ENCODE results near the gene PLCD3.

The PLCD3 gene

GRCh38 chr17:45098869-45099616 is 33.3 kb downstream of the PLCD3 start:
- peak; percentile 23 for FAIRE-seq

DNA sequence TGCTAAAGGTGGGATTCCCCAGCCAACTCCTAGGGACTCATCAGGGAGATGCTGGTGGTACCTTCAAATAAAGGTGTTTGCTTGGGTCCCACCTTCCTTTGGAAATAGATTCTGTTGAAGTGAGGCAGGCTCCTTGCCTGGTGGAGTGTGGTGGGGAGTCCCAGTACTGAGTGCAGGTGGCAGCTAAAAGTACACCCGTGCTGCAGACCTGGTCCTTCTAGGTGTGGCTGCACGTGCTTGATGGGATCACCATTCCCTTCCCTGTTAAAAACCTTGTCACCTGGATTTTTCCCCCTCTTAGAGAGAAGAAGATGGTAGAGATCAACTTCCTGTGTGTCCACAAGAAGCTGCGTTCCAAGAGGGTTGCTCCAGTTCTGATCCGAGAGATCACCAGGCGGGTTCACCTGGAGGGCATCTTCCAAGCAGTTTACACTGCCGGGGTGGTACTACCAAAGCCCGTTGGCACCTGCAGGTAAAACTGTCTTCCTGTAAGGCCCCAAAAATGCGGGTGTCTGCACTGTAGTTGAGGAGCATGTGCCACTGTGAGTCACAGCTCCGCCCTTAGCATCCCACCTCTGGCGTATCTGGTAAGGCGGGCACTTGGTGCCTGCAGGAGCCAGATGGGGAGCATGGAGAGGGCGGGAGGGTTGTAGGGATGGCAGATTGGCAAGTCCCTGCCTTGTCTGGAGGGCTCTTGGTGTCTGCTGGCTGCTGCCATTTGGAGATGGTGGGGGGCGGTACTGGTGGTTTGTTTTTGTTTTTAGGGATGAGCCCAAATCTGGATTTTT is 34.0 kb downstream of the PLCD3 start:
- no peak for FAIRE-seq

GRCh38 chr17:45096926-45097325 is 35.4 kb downstream of the PLCD3 start:
- no peak for FAIRE-seq

- no peak for FAIRE-seq
These were observed 36.2 kb downstream of the PLCD3 start for GRCh38 chr17:45096141-45096540.

- FAIRE-seq = no peak
These were observed 38.7 kb downstream of the PLCD3 start for GRCh38 chr17:45093444-45094110.

DNA sequence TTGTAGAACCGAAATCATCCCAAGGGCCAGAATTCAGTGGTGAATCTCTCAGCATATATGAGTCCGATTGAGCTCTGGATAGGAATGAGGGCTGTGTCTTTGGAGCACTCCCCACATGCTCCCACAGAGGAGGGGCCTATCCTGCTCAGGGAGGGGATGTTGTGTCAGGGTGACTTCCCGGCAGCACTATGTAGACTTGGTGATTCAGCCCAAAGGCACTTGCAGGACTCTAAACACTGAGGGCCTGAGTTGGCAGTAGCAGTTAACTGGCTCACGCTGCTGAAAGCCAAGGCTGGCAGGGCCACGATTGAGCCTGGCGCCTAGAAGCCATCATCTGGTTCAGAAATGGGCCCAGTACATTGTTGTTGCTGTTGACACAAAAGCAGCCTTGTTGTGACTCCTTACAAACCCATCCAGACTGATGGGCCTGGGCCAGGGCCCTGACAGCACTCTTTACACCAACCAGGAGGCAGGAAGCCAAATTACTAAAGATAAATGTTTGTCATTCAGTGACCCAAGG is 39.3 kb downstream of the PLCD3 start:
- FAIRE-seq = no peak

DNA sequence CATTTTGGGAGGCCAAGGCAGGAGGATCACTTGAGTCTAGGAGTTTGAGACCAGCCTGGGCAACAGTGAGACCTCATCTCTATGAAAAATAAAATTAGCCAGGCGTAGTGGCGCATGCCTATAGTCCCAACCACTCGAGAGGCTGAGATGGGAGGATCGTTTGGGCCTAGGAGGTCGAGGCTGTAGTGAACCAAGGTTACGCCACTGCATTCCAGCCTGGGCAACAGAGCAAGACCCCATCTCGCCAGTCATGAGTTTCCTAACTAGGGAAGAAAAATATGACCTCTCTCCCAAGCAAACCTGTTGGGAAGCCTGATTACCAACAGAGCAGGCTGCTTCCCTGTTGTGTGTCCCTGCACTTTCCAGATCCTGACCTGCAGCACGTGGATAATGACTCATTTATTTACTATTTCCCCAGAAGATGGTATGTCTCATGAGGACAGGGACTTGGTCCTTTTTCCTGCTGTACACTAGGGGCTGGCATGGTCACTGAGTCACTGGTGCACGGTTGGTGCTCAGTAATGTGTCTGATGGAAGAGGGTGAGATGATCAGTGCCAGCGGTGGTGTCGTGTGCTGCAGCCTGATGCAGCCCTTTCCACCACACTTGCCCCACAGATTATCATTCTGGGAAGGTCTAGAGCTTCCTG is 40.4 kb downstream of the PLCD3 start:
- FAIRE-seq = no peak

- no peak for FAIRE-seq
These were observed 41.6 kb downstream of the PLCD3 start for GRCh38 chr17:45090711-45091110.

DNA sequence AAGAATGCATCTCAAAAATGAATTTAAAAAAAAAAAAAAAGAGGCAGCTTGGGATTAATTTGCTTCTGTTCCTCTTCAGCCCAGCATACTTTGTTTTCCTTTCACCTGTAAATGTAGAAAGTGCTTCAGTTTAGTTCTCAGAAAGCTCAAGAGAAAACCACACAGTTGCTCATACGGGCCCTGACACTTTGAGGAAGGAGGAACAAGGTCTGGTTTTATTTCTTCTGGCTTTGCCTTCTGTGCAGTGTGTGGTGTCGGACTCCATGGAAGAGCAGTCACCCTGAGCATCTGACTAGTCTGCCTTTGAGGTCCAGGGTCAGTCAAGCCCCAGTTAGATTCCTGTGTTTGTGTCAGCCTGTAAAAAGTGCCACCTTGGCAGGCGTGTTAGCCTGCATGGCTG is 43.6 kb downstream of the PLCD3 start:
- FAIRE-seq = no peak

DNA sequence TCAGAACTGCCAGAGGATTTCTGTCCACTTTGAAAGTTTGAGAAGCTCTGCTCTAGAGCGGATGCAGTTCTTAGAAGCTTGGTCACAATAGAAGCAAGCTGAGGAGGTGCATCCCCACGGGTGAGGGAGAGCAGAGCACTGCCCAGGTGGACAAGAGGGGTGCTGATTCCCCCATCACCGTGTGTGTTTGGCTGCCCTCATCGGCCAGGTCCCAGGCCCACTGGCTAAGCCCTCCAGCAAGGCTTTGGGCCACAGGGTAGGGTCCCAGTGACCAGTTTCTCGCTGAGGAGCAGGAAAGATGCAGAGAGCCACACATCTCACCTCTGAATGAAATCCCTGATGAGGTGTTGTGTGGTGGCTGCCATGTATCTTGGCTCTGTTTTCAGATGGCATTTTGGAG is 44.3 kb downstream of the PLCD3 start:
- no peak for FAIRE-seq

GRCh38 chr17:45087504-45087975 is 44.8 kb downstream of the PLCD3 start:
- FAIRE-seq = no peak

DNA sequence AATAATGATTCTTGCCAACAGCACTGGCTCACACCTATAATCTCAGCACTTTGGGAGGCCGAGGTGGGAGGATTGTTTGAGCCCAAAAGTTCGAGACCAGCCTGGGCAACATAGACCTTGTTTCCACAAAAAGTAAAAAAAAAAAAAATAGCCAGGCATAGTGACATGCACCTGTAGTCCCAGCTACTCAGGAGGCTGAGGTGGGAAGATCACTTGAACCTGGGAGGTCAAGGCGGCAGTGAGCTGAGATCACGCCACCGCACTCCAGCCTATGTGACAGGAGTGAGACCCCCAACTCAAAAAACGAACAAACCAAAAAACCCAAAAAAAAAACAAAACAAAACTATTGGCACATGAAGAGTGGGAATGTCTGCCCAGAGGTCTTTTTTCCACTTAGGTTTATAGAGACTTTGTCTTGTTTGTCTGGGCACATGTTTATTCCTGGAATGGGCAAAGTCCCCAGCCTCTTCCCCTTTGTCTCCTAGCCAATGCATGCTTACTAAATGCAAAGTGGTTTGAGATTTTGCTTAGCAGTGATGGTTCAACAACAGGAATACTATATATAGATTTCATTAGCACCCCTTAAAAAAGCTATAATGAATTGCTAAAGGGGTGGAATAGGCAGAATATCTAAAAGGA is 45.3 kb downstream of the PLCD3 start:
- FAIRE-seq = no peak

- no peak for FAIRE-seq
These were observed 45.9 kb downstream of the PLCD3 start for GRCh38 chr17:45086391-45086790.

- FAIRE-seq = no peak
These were observed 51.1 kb downstream of the PLCD3 start for GRCh38 chr17:45081047-45081703.

GRCh38 chr17:45077643-45078042 is 54.7 kb downstream of the PLCD3 start:
- FAIRE-seq = no peak

- FAIRE-seq = no peak
These were observed 58.8 kb downstream of the PLCD3 start for GRCh38 chr17:45073414-45074070.

GRCh38 chr17:45070809-45071208 is 61.5 kb downstream of the PLCD3 start:
- FAIRE-seq = no peak

- FAIRE-seq = no peak
These were observed 62.3 kb downstream of the PLCD3 start for GRCh38 chr17:45070001-45070400.

DNA sequence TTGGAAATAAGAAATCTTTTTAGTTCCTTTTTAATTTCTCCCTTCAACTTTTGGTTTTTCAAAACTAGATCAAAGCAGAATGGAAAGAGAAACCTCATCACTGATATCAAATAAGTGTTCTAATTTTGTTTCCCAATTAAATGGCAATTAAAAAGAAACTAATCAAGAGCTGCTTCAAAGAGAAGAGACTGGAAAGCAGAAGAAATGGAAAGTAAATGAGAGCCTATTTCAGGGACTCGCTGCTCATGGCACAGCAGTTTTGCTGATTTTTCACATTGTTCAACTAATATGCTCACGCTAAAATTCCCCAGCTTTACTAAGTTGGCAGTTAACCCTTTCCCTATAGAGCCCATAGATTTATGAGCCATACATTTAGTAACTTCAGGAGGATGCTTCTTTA is 64.7 kb downstream of the PLCD3 start:
- no peak for FAIRE-seq

DNA sequence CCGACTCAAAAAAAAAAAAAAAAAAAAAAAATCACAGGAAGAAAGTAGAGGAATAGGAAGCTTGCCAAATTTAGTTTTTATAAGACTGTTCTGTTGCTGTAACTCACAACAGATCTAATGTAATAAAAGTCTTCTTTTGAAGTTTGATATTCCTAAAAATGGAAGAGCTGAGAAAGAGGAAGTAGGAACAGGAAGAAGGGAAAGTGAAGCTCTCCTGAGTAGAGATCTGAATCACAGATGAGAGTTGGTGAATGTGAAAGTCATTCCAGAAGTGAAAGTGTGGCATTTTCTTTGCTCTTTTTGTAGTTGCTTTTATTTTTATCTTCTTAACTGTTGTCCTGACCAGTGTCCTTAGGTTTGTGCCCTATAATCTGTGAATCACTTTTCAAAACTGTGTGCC is 69.1 kb downstream of the PLCD3 start:
- no peak for FAIRE-seq

- no peak for FAIRE-seq
These were observed 70.6 kb downstream of the PLCD3 start for GRCh38 chr17:45061606-45062205.

Data from G401.6 (cell line).